Nephron (organoid): ENCODE measurements around the gene CPLX1.

ENCODE experiments used
- H3K27ac Mint-ChIP-seq, 3 experiments: 2 replicates each; pipeline ENCODE4 v1.8.0; 2020; ENCODE audit warnings: mixed read lengths in 3 of 3, mild to moderate bottlenecking in 2 of 3, moderate library complexity in 1 of 3
- H3K27me3 Mint-ChIP-seq: 2 replicates; pipeline ENCODE4 v1.8.0; 2021; ENCODE audit warnings: low read depth, mild to moderate bottlenecking, moderate library complexity, mixed read lengths
- H3K36me3 Mint-ChIP-seq: 2 replicates; pipeline ENCODE4 v1.8.0; 2020; ENCODE audit warnings: low read depth, mixed read lengths
- H3K4me1 Mint-ChIP-seq: 2 replicates; pipeline ENCODE4 v1.8.0; 2020; ENCODE audit warnings: mixed read lengths
- H3K4me3 Mint-ChIP-seq, 3 experiments: 2 replicates each; pipeline ENCODE4 v1.8.0; 2020; ENCODE audit warnings: mild to moderate bottlenecking in 3 of 3, mixed read lengths in 3 of 3, moderate library complexity in 2 of 3
- H3K9me3 Mint-ChIP-seq: 2 replicates; pipeline ENCODE4 v1.8.0; 2020; ENCODE audit warnings: mixed read lengths
- CTCF ChIP-seq, 3 experiments: fragments of 200-600 bp; sonication (generic); IDR thresholded peaks; one replicate each; pipeline ENCODE4 v1.5.0; 2021; ENCODE audit warnings: antibody characterized with exemption in 3 of 3; ENCODE audit not compliant: unreplicated experiment in 3 of 3

Gene CPLX1

GRCh38 chr4:858831-859451, 33.0 kb upstream of the CPLX1 start:
- Mint-ChIP-seq H3K4me1 (peaks cover 18% of the 10 kb centered on the region), H3K9me3 (peaks cover 13% of the 10 kb centered on the region), H3K36me3 (peaks cover 84% of the 10 kb centered on the region), H3K4me3 (no peak overlapping the region), H3K27me3 (no peaks in the 10 kb centered on the region), H3K27ac (no peak overlapping the region)
- no peak for TF ChIP-seq CTCF (IDR thresholded peaks at IDR 0.05; ENCODE audit: unreplicated experiment in 3 of 3)

GRCh38 chr4:858041-858481, 32.1 kb upstream of the CPLX1 start:
- no peak for TF ChIP-seq CTCF (IDR thresholded peaks at IDR 0.05; ENCODE audit: unreplicated experiment in 3 of 3)
- peaks cover 9% of the 10 kb centered on the region for H3K9me3 Mint-ChIP-seq
- peaks cover 81% of the 10 kb centered on the region for H3K36me3 Mint-ChIP-seq
- peaks cover 18% of the 10 kb centered on the region for H3K4me1 Mint-ChIP-seq
- no peak overlapping the region for H3K4me3 Mint-ChIP-seq
- H3K27me3 Mint-ChIP-seq = no peaks in the 10 kb centered on the region
- peak overlapping the region in 1 of 3 experiments; percentile 37 for H3K27ac Mint-ChIP-seq

GRCh38 chr4:857461-857860, 31.5 kb upstream of the CPLX1 start:
- H3K27ac Mint-ChIP-seq = no peak overlapping the region
- H3K4me3 Mint-ChIP-seq = no peak overlapping the region
- peaks cover 18% of the 10 kb centered on the region for H3K4me1 Mint-ChIP-seq
- H3K27me3 Mint-ChIP-seq = no peaks in the 10 kb centered on the region
- no peak for TF ChIP-seq CTCF (IDR thresholded peaks at IDR 0.05; ENCODE audit: unreplicated experiment in 3 of 3)
- H3K9me3 Mint-ChIP-seq = peaks cover 4% of the 10 kb centered on the region
- H3K36me3 Mint-ChIP-seq = peaks cover 81% of the 10 kb centered on the region

GRCh38 chr4:856225-856901, 30.4 kb upstream of the CPLX1 start:
- no peak overlapping the region for H3K4me3 Mint-ChIP-seq
- H3K36me3 Mint-ChIP-seq = peaks cover 74% of the 10 kb centered on the region
- no peak overlapping the region for H3K27ac Mint-ChIP-seq
- H3K4me1 Mint-ChIP-seq = peaks cover 18% of the 10 kb centered on the region
- no peaks in the 10 kb centered on the region for H3K9me3 Mint-ChIP-seq
- H3K27me3 Mint-ChIP-seq = no peaks in the 10 kb centered on the region
- no peak for TF ChIP-seq CTCF (IDR thresholded peaks at IDR 0.05; ENCODE audit: unreplicated experiment in 3 of 3)

- no peak overlapping the region for H3K4me3 Mint-ChIP-seq
- H3K9me3 Mint-ChIP-seq = no peaks in the 10 kb centered on the region
- peaks cover 74% of the 10 kb centered on the region for H3K36me3 Mint-ChIP-seq
Measured at GRCh38 chr4:855880-856224, 29.9 kb upstream of the CPLX1 start.

More at GRCh38 chr4:855880-856224, 29.9 kb upstream of the CPLX1 start:
- Mint-ChIP-seq H3K4me1 (peaks cover 18% of the 10 kb centered on the region), H3K27me3 (no peaks in the 10 kb centered on the region), H3K27ac (no peak overlapping the region)
- TF ChIP-seq CTCF (IDR thresholded peaks at IDR 0.05; ENCODE audit: unreplicated experiment in 3 of 3) = no peak
